Measurements from ENCODE around the gene OR8B4.
"Not testable (repeated sequence)": the region's sequence is repeated elsewhere in the genome, so short reads cannot be mapped to it uniquely, and the experiment has no call there.

Gene OR8B4

GRCh38 chr11:124405581-124405980, 19.1 kb downstream of the OR8B4 start:
- DNase-seq (ENCODE audit: low read depth), result peak; percentile 6

GRCh38 chr11:124403186-124403585, 21.5 kb downstream of the OR8B4 start:
- not testable (repeated sequence) for DNase-seq (ENCODE audit: low read depth)

- peak; percentile 75 for DNase-seq (ENCODE audit: low read depth)
Observed at GRCh38 chr11:124402326-124402922, 22.2 kb downstream of the OR8B4 start.

DNA sequence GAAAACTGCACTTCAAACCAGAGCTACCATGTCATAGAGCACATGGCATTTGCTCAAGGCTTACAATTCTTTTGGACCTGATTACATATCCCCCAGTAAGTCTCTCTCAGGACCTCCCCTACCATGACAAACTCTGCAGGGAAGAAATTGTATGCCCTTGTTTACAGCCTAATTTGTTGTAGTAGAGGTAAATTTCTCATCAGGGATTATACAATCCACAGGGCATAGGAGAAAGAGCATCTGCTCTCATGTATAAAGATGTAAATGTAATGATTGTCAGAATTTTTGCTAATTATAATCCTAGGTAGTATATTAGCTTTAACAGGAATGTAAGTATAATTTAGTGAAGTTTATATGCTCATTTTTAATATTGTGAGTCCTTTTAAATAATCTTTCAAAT, 25.7 kb downstream of the OR8B4 start, which contains the start of gene OR8B3:
OR8B3 (minus strand) TSS at position 101 of the 400 bp plus-strand sequence. CDS start 1,673 bp downstream, outside the sequence.
- no peak for DNase-seq (ENCODE audit: low read depth)

DNA sequence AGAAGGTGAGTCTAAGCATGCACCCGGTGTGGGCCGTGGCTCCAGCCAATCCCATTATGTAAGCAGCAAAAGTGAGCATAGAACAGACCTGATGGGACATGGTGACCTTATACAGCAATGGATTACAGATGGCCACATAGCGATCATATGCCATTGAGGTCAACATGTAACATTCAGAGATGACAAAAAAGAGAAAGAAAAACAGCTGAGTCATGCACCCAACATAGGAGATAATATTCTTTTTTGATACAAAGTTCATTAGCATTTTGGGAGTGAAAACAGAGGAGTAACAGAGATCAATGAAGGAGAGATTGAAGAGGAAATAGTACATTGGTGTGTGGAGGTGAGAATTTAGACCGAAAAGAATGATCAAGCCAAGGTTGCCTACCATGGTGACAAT, 27.8 kb downstream of the OR8B4 start:
- DNase-seq (ENCODE audit: low read depth), result not testable (repeated sequence)

GRCh38 chr11:124394408-124394807, 30.3 kb downstream of the OR8B4 start:
- DNase-seq (ENCODE audit: low read depth), result no peak

GRCh38 chr11:124384399-124384798, 40.3 kb downstream of the OR8B4 start, which contains the start of gene OR8B2:
TSS of gene OR8B2 (minus strand) at chr11:124384499. CDS start at chr11:124383343, 1,156 bp downstream.
- DNase-seq (ENCODE audit: low read depth), result no peak

GRCh38 chr11:124382857-124383256, 41.8 kb downstream of the OR8B4 start:
- DNase-seq (ENCODE audit: low read depth), result not testable (repeated sequence)

DNA sequence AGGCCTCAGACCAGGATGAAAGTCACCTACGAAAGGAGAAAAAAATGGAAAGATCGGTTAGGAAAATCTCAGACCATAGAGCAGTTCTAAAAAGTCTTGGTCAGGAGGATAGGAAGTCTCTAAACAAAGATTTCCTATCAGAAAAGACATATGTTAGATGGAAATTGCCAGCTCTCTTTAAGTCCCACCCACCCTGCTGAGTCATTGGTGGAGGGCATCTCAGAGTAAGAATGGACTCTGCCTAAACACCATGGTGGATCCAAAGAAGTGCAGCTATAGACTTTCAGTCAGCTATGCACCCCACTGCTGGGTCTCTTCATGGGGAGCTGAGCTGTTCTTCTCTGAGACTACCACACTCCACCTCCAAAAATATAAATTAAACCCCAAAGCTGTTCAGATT, 44.1 kb downstream of the OR8B4 start:
- DNase-seq (ENCODE audit: low read depth), result no peak

GRCh38 chr11:124376280-124376679, 48.4 kb downstream of the OR8B4 start:
- DNase-seq (ENCODE audit: low read depth), result no peak
